Measurements from ENCODE around the gene STARD10.

DNA sequence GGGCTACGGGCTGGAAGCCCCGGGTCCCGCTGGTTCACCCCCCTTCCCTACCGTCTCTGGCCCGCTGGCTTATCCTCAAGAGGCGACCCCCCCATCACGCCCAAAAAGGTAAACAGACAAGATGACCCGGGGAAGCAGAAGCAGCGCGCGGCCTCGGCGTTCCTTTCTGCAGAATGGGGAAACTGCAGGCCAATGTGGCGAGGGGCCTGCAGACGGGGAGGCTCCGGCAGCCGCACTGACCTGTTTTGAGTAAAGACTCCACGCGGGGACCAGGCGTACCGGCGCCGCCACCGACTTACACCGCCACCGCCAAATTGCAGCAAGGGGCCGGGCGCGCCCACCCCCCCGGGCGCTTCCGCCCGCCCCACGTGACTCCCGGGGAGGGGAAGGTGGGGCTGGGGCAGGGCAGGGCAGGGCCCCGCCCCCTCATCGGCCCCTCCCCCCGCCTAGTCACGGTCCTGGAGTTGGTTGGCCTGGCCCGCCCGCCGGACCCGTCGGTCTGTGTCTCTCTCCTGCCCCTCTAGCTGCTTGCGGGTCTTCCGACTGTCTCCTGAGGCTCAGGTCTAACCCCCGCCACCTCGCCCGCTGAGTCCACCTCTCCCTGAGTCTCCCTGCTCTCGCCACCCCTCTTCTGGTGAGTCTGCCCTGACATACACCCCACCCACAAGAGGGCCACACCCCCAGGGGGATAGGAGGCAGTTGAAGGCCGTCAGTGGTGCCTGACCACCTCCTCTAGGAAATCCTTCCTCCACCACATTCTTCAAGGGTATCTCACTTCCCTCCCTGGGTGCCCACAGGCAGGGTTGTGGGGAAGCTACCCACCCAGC, 41.5 kb downstream of the STARD10 start, which contains the start of gene ARAP1:
- TF ChIP-seq, protein P1, sequence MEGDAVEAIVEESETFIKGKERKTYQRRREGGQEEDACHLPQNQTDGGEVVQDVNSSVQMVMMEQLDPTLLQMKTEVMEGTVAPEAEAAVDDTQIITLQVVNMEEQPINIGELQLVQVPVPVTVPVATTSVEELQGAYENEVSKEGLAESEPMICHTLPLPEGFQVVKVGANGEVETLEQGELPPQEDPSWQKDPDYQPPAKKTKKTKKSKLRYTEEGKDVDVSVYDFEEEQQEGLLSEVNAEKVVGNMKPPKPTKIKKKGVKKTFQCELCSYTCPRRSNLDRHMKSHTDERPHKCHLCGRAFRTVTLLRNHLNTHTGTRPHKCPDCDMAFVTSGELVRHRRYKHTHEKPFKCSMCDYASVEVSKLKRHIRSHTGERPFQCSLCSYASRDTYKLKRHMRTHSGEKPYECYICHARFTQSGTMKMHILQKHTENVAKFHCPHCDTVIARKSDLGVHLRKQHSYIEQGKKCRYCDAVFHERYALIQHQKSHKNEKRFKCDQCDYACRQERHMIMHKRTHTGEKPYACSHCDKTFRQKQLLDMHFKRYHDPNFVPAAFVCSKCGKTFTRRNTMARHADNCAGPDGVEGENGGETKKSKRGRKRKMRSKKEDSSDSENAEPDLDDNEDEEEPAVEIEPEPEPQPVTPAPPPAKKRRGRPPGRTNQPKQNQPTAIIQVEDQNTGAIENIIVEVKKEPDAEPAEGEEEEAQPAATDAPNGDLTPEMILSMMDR (IDR thresholded peaks at IDR 0.05; ENCODE audit: insufficient read depth, low read depth, low read length) = no peak
- no peak for TF ChIP-seq EZH2 (IDR thresholded peaks at IDR 0.05; ENCODE audit: insufficient read depth, low read length)

All from astrocyte (in vitro differentiated cells and primary cell).